Mucosa of descending colon (tissue), 3 donors: ENCODE measurements around the gene SHROOM2. TPM values are rescaled to one million over a fixed set of nuclear protein-coding genes. Genes with fewer than 3 reads are reported as not detected.

ENCODE experiments used
- ATAC-seq: fragments of 200-7000 bp; cut with Tn5 transposase; one replicate; pipeline ENCODE4 v1.9.1; 2020; ENCODE audit warnings: mild to moderate bottlenecking, moderate library complexity
- DNase-seq, 3 donors: peaks; one replicate each; pipeline ENCODE4 v3.0.0-alpha.2; 2020
- H3K36me3 ChIP-seq: fragments of 200-600 bp; one replicate; pipeline ENCODE4 v1.8.0; 2021; ENCODE audit warnings: low read depth, mild to moderate bottlenecking
- H3K4me1 ChIP-seq: fragments of 200-600 bp; one replicate; pipeline ENCODE4 v1.8.0; 2021; ENCODE audit warnings: low read depth, mild to moderate bottlenecking
- H3K4me3 ChIP-seq: fragments of 200-600 bp; one replicate; pipeline ENCODE4 v1.8.0; 2021; ENCODE audit warnings: mild to moderate bottlenecking
- H3K9me3 ChIP-seq: fragments of 200-600 bp; one replicate; pipeline ENCODE4 v1.8.0; 2021; ENCODE audit warnings: mild to moderate bottlenecking
- CTCF ChIP-seq: fragments of 200-600 bp; IDR thresholded peaks from one replicate; pipeline ENCODE4 v1.8.0; 2022; ENCODE audit warnings: antibody characterized with exemption, mild to moderate bottlenecking
- intact Hi-C, 2 donors: fragments of 100-400 bp; cut with DNase I in 1 of 2; cut with micrococcal nuclease in 1 of 2; formaldehyde crosslinking; loops; one replicate each; pipeline versions ENCODE4 v1.11.0 to v1.11.1; 2022; cut with DNase I, micrococcal nuclease
- total RNA-seq, 3 donors: library from RNA; stranded (reverse); fragmentation: NEBNext Ultra II Directional in 2 of 3; extraction: Animal tissue kit (Norgen Biotek cat#: 25700) in 2 of 3; gene quantifications; one replicate each; pipeline versions ENCODE4 v1.2.1 to v1.2.4, GENCODE V29; 2021 to 2023
- donor health status: DM: no; HTN: no; CAD: no; lungs with moderate emphysema.
- donor health status: DM: no; HTN: no; CAD: no.
- donor health status: DM: no; HTN: yes; CAD: no.

SHROOM2 gene
- total RNA-seq, 3 donors from 2014 or later, result 1.2 to 11.5 (median 5.1) TPM

DNA sequence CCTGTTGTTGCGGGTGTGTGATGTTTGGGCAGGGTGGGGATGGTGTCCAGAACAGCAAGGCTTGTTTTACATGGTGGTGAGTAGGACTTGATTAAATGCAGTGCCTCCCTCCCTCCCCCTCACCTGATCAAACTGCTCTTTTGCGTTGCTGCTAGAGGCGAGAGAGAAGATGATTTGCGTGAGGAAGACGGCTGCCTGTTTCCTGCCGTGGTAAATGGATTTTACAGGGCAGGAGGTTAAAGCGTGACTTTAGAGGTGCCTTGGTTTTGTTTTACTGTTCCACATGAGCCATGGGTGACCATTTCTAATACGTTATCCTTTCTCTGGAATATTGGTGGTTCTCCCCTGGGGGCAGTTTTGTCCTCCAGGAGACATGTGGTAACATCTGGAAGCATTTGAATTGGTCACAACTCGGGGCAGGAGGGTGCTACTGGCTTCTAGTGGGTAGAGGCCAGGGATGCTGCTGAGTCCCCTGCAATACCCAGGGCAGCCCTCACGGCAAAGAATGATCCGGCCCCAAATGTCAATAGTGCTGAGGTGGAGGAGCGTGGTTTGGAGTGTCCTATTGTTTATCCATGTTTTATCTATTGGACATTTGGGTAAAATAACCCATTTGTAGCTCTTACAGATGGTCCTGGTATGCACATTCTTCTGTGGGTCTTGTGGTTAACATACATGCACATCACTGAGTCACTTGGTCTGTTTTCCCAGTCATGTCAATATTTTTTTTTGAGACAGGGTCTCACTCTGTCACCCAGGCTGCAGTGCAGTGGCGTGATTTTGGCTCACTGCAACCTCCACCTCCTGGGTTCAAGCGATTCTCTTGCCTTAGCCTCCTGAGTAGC, 73.7 kb downstream of the SHROOM2 start:
- TF ChIP-seq CTCF, result no peak
- DNase-seq (no peak), ATAC-seq (no peak)
- no peaks in the 10 kb centered on the region for H3K9me3 ChIP-seq
- intact Hi-C loops, result no loop called here
- H3K4me3 ChIP-seq, result no peak overlapping the region
- no peaks in the 10 kb centered on the region for H3K4me1 ChIP-seq
- H3K36me3 ChIP-seq, result no peaks in the 10 kb centered on the region

DNA sequence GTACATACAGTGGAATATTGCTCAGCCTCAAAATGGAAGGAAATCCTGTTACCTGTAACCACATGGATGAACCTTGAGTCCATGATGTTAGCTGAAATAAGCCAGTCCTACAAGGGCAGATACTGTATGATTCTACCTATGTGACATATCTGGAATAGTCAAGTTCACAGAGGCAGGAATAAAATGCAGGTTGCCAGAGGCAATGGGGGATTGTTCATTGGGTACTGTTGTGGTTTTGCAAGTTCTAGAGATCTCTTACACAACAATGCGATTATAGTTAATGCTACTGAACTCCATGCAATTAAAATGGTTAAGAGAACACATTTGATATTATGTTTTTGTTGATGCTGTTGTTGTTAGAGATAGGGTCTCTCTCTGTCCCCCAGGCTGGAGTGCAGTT, 74.6 kb downstream of the SHROOM2 start:
- no peak for ATAC-seq
- intact Hi-C loops, result no loop called here
- no peak overlapping the region for H3K4me3 ChIP-seq
- H3K36me3 ChIP-seq, result no peaks in the 10 kb centered on the region
- no peaks in the 10 kb centered on the region for H3K9me3 ChIP-seq
- no peak for DNase-seq
- TF ChIP-seq CTCF, result no peak
- no peaks in the 10 kb centered on the region for H3K4me1 ChIP-seq

- no peak for TF ChIP-seq CTCF
- ATAC-seq, result no peak
- H3K36me3 ChIP-seq, result no peaks in the 10 kb centered on the region
- intact Hi-C loops, result no loop called here
- no peaks in the 10 kb centered on the region for H3K9me3 ChIP-seq
- no peaks in the 10 kb centered on the region for H3K4me1 ChIP-seq
- DNase-seq, result no peak
- no peak overlapping the region for H3K4me3 ChIP-seq
Observed at GRCh38 chrX:9861711-9862110, 75.5 kb downstream of the SHROOM2 start.

- Histone ChIP-seq H3K4me3 (no peak overlapping the region), H3K4me1 (no peaks in the 10 kb centered on the region), H3K36me3 (no peaks in the 10 kb centered on the region), H3K9me3 (no peaks in the 10 kb centered on the region)
- DNase-seq, result no peak
- TF ChIP-seq CTCF, result no peak
- intact Hi-C loops, result no loop called here
- no peak for ATAC-seq
Observed at GRCh38 chrX:9862525-9862924, 76.3 kb downstream of the SHROOM2 start.

- H3K4me1 ChIP-seq, result no peaks in the 10 kb centered on the region
Observed at GRCh38 chrX:9862953-9863352, 76.7 kb downstream of the SHROOM2 start.

More at GRCh38 chrX:9862953-9863352, 76.7 kb downstream of the SHROOM2 start:
- DNase-seq, result no peak
- Histone ChIP-seq H3K36me3 (no peaks in the 10 kb centered on the region), H3K4me3 (no peak overlapping the region), H3K9me3 (no peaks in the 10 kb centered on the region)
- intact Hi-C loops, result no loop called here
- TF ChIP-seq CTCF, result no peak
- no peak for ATAC-seq
